Measurements from ENCODE around the gene RNASE12. TPM values are rescaled to one million over a fixed set of nuclear protein-coding genes. Genes with fewer than 3 reads are reported as not detected.

Gene RNASE12
- total RNA-seq, 1 donor from 2014 or later = not detected

- H3K4me1 Mint-ChIP-seq (ENCODE audit: unreplicated experiment) = no peaks in the 10 kb centered on the region
- TF ChIP-seq, protein P1, sequence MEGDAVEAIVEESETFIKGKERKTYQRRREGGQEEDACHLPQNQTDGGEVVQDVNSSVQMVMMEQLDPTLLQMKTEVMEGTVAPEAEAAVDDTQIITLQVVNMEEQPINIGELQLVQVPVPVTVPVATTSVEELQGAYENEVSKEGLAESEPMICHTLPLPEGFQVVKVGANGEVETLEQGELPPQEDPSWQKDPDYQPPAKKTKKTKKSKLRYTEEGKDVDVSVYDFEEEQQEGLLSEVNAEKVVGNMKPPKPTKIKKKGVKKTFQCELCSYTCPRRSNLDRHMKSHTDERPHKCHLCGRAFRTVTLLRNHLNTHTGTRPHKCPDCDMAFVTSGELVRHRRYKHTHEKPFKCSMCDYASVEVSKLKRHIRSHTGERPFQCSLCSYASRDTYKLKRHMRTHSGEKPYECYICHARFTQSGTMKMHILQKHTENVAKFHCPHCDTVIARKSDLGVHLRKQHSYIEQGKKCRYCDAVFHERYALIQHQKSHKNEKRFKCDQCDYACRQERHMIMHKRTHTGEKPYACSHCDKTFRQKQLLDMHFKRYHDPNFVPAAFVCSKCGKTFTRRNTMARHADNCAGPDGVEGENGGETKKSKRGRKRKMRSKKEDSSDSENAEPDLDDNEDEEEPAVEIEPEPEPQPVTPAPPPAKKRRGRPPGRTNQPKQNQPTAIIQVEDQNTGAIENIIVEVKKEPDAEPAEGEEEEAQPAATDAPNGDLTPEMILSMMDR (conservative IDR thresholded peaks at IDR 0.05) = no peak
- H3K36me3 Mint-ChIP-seq = no peaks in the 10 kb centered on the region
- no peaks in the 10 kb centered on the region for H3K9me3 Mint-ChIP-seq
- H3K27me3 Mint-ChIP-seq = no peaks in the 10 kb centered on the region
- H3K4me3 Mint-ChIP-seq = no peak overlapping the region
- no peak for DNase-seq (ENCODE audit: extremely low spot score, unreplicated experiment)
- H3K27ac Mint-ChIP-seq = no peak overlapping the region
Measured at GRCh38 chr14:20548414-20549158, 42.6 kb downstream of the RNASE12 start.

DNA sequence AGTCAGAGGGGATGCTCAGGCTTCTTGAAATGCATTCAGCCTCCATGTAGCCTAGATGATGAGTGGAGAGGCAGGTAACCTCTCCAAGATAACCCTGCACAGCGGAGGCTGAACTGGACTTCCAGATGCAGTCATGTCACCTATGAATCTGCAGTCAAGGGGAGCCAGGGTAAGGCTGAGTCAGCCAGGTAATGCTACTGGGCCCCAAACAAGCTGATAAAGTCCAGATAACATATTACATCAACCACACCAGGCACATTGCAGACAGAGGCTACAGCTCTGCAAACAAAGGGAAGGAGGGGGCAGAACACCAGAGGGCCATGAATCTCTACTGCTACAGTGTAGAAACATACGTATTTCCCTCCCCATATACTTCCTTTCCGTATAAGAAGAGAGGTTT is 44.3 kb downstream of the RNASE12 start:
- TF ChIP-seq, protein P1 (conservative IDR thresholded peaks at IDR 0.05) = no peak
- H3K9me3 Mint-ChIP-seq = no peaks in the 10 kb centered on the region

More for the DNA sequence above, 44.3 kb downstream of the RNASE12 start:
- DNase-seq (ENCODE audit: extremely low spot score, unreplicated experiment) = no peak
- Mint-ChIP-seq H3K4me3 (no peak overlapping the region), H3K4me1 (ENCODE audit: unreplicated experiment) (no peaks in the 10 kb centered on the region), H3K27me3 (no peaks in the 10 kb centered on the region), H3K27ac (no peak overlapping the region), H3K36me3 (no peaks in the 10 kb centered on the region)

Other genes with a start within 250 kb of the RNASE12 start
- gene PARP2, start 247.7 kb downstream of the RNASE12 start, total RNA-seq (ENCODE audit: low replicate concordance) = 25.5 and 36.3 TPM in 2 replicates
- 23.1 and 25.1 TPM in 2 replicates for gene TEP1, start 177.9 kb downstream of the RNASE12 start, total RNA-seq (ENCODE audit: low replicate concordance)
- gene KLHL33, start 155.2 kb downstream of the RNASE12 start, total RNA-seq (ENCODE audit: low replicate concordance) = not detected in 2 replicates
- gene OSGEP, start 136.6 kb downstream of the RNASE12 start, total RNA-seq (ENCODE audit: low replicate concordance) = 37.4 and 57.1 TPM in 2 replicates
- 228 and 319 TPM in 2 replicates for gene APEX1, start 136.2 kb downstream of the RNASE12 start, total RNA-seq (ENCODE audit: low replicate concordance)
- gene PIP4P1, start 129.9 kb downstream of the RNASE12 start, total RNA-seq (ENCODE audit: low replicate concordance) = 38.4 and 44.8 TPM in 2 replicates
- gene PNP, start 122.0 kb downstream of the RNASE12 start, total RNA-seq (ENCODE audit: low replicate concordance) = 36.9 and 66.3 TPM in 2 replicates
- gene RNASE10, start 85.8 kb downstream of the RNASE12 start, total RNA-seq (ENCODE audit: low replicate concordance) = 0.88 and 0.94 TPM in 2 replicates
- gene RNASE9, start 30.3 kb downstream of the RNASE12 start, total RNA-seq (ENCODE audit: low replicate concordance) = not detected in 2 replicates
- gene RNASE11, start 3.4 kb downstream of the RNASE12 start, total RNA-seq (ENCODE audit: low replicate concordance) = not detected in 2 replicates
- not detected in 2 replicates for gene OR6S1, start 50.3 kb upstream of the RNASE12 start, total RNA-seq (ENCODE audit: low replicate concordance)
- gene RNASE4, start 93.2 kb upstream of the RNASE12 start, total RNA-seq (ENCODE audit: low replicate concordance) = 10.5 and 19.3 TPM in 2 replicates
- gene ANG, start 97.4 kb upstream of the RNASE12 start, total RNA-seq (ENCODE audit: low replicate concordance) = 24.5 and 43.0 TPM in 2 replicates
- gene EDDM3A, start 154.5 kb upstream of the RNASE12 start, total RNA-seq (ENCODE audit: low replicate concordance) = not detected in 2 replicates
- not detected in 2 replicates for gene EDDM3B, start 177.0 kb upstream of the RNASE12 start, total RNA-seq (ENCODE audit: low replicate concordance)
- 0.97 and 1.1 TPM in 2 replicates for gene RNASE6, start 189.9 kb upstream of the RNASE12 start, total RNA-seq (ENCODE audit: low replicate concordance)
- gene RNASE1, start 211.5 kb upstream of the RNASE12 start, total RNA-seq (ENCODE audit: low replicate concordance) = 476 and 793 TPM in 2 replicates